GF-D8 (cell line): ENCODE data around the gene C15orf40.

Experiments used
- DNase-seq: peaks from one replicate; lab custom pipeline; 2025; lab: John Stamatoyannopoulos, UW

Gene C15orf40

DNA sequence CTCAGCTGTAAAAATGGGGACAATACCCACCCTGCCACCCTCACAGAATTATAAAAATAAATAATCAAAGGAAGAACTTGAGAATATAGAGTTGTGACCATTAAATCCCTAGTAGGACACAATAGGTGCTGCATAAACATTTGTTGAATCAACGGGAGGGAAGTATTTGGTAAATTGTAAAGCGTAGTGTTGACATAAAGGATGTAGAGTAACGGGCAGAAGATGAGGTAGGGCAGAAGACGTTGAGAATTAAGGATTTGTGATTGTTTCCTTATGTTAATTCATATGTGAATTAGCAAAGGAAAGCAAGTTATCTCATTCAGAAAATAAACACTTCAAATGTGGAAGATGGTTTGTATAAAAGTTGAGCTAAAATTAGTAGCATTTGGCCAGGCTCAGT, 18.3 kb downstream of the C15orf40 start:
- DNase-seq, result no peak

DNA sequence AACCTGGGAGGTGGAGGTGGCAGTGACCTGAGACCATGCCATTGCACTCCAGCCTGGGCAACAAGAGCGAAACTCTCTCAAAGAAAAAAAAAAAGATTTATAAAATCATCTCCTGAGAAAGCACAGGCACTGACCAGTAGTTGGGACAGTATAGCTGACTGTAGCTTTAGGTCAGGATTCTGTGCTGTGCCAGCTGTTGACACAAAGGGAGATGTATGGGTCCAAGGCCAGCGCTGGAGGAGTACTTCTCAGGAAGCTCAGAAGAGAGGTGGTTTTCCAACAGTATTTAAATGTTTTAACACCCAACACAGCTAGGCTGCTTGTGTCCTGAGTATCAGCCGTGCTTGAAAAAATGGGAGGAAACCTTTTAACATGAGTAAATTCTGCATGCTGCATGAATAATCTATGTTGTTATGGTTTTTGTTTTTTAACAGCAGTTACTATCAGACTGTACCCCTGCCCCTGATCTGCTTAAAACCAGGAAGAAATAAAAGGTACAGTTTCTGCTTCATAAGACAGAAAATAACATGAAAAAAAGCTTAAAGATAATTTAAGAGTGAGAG, 18.9 kb downstream of the C15orf40 start:
- no peak for DNase-seq

DNA sequence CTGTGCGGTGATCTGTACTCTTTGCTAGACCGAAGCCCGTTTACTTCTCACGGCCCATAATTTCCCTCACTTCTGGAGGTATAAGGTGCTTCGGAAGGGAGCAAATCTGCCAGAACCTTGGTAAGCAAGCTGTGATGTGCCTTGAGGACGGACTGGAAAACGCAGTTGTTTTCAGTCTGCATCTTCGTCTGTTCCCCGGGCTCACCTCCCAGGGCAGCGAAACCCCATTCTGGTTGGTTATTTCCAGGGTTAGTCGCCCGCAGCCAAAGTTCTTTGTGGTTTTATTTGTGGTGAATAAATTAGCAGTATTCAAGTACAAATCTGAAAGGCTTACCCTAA, 25.0 kb downstream of the C15orf40 start:
- DNase-seq, result no peak

DNA sequence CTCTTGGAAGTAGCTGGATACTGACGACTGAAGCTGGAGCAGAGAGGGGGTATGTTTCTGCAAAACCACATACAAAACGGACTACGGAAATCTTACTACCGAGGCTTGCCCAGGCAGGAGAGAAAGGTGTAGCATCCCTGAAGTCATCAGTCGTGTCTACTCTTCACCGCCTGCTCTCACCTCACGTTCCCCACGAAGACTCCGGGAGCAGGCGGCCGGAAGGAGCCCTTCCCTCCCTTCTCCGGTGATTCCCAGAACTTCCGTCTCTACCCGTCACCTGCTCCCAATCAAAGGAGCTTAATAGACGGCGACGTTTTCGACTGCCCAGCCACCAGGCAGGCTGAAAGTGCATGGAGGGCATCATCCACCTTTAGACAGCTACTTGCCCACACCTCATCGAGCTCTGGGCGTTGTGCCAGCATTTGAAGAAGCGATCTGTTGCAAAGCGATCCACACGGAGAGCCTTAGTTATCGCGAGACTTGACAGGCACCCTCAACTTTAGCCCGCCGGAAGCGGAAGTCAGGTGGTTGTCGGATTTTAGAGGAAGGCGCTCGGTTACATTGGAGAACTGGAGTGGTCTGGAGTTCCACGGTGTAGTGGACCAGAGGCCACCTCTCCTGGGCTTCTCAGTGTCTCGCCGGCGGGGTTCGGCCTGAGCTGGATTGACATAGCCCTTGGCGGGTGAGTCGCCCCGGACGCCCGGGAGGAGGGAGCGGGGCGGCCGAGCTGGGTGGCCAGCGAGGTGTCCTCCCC, 25.6 kb downstream of the C15orf40 start, which contains the start of gene RAMAC:
Gene RAMAC, plus strand, starts transcription at position 523 of the 754 bp plus-strand sequence. CDS start 2,809 bp downstream, outside the sequence.
- DNase-seq, result peak; percentile 87

DNA sequence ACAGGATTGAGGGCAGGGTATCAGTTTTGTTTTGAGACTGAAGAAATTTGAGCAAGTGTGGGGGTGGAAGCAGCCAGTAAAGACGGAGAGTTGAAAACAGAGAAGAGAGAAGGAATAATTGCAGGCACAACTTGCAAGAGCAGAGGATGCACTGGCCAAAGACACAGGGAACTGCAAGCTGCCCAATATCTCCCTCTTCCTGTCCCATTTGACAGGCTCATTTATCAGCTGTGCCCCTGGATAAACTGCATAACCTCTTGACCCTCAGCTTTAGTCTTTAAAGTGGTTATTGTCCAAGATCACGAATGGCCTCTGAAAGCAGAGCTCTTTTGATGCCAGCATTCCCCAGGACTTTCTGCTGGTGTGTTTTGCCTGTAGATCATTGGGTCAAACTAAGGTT, 30.5 kb downstream of the C15orf40 start:
- DNase-seq, result no peak

GRCh38 chr15:82979726-82980125, 31.7 kb downstream of the C15orf40 start:
- no peak for DNase-seq

GRCh38 chr15:82978438-82978837, 33.0 kb downstream of the C15orf40 start:
- DNase-seq, result no peak

- DNase-seq, result no peak
Measured at GRCh38 chr15:82977076-82977475, 34.4 kb downstream of the C15orf40 start.

DNA sequence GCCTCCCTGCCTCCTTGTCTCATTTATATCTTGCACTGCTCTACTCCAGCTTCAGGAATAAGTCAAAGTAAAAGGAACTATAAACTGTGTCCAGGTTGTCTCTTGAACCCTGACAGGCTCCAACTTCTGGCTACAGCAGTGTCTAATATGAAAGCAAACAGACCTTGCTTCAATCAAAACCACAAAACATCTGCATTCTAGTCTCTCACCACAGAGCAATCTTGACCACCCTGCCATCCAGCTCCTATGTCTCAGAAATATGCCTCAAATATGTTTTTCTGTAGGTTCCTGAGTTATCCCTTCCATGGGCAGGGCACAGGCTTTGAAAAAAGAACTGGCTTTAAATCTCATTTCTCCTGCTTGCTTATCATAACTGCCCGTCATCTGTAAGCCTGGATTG, 38.4 kb downstream of the C15orf40 start:
- DNase-seq, result no peak

DNA sequence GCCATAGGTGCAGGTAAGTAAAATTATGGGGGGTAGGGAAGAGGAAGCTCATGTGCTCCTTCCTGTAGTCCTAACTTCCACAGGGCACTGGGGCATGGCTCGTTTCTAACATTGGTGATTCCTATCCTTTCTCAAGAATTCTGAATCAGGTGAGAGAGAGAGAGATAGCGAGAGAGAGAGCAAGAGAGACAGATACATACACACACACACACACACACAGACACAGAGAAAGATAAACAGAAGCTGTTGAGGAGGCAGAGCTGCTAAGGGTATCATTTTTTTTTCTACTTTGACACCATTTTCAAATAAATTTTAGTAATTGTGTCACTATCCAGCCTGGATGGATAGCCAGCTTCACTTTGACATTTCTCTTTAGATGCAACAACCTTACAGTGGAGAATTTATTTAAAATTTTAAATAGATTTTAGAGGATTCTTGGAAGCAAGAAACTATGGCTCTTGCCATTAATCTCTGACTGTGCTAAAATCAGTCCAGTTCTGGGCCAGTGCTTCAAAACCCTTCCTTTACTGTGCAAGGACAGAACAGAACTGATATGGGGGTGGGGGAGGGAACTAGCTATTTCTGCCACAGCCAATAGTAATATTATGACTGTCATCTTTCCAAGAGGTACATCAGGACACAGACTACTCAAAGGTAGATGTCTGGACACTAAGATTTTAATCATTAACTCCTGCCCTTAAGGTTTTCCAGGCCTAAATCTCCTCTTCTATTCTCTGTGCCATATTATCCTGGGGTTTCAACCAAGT, 40.0 kb downstream of the C15orf40 start:
- DNase-seq, result no peak

DNA sequence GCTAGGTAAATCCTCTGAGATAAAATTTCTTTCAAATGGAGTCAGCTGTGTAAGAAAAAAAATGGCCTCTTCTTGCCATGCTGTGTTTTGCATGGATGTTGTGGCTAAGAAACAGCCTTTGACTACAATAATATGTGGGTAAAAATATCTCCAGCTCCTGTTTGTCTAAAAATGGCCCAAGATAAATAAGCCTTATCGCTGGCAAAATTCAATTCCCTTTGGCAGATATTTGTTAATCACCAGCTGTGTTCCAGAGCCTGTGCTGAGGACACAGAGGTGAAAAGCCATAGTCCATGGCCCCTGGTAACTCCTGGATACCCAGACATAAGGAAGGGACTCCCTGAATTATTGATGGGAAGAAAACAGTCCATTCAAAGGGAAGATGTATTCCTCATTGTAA, 40.7 kb downstream of the C15orf40 start:
- DNase-seq, result no peak

- no peak for DNase-seq
Measured at GRCh38 chr15:82970078-82970686, 41.3 kb downstream of the C15orf40 start.

DNA sequence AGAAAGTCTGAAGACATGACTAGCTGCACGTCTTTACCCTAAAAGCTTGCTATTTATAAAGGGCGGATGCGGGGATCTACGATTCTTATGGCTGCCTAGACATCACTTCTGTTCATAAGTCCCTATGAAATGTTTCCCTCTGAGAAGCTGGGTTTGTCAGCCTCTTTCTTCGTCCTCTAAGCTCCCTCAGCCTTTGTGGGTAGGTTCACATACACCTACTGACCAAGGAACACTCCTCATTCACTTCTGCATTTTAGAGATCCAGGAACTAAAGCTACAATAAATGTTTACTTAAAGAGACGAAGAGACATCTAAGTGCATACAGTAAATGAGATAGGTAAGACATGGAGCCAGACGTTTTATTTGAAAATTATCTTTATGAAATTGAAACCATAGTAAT, 42.1 kb downstream of the C15orf40 start:
- no peak for DNase-seq

DNA sequence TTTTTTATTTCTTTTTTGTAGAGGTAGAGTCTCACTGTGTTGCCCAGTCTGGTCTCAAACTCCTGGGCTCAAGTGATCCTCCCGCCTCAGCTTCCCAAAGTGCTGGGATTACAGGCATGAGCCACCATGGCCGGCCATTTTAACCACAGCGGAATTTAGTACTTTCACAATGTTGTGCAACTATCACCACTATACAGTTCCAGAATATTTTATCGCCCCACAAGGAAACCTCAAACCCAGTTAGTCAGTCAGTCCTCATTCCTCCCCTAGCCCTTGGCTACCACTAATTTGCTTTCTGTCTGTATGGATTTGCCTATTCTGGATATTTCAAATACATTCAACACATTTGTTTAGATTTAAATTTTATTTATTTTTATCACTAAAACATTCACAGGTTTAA, 43.4 kb downstream of the C15orf40 start:
- peak; percentile 42 for DNase-seq

GRCh38 chr15:82966671-82967071, 44.8 kb downstream of the C15orf40 start:
- DNase-seq, result no peak

GRCh38 chr15:82964890-82965289, 46.5 kb downstream of the C15orf40 start:
- DNase-seq, result no peak

GRCh38 chr15:82963471-82964341, 47.7 kb downstream of the C15orf40 start:
- DNase-seq, result no peak

DNA sequence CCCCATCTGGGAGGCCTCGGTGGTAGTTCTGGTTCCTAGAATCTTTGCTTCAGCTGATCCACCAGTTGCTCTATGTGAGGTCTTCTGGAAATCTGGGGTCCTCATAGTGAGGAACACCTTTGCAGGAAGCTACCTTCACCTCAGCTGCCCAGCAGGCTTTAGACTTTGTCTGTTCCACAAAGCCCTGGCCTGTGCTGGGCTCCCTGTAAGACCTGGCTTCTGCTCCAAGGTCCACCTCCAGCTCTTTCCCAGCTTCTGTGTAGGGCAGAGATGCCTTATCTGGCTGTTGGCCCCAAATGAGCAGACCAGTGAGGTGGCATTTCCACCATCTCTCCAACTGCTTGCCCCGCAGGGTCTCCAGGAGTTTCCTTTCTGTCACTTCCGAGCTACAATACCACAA, 50.7 kb downstream of the C15orf40 start:
- DNase-seq, result no peak

DNA sequence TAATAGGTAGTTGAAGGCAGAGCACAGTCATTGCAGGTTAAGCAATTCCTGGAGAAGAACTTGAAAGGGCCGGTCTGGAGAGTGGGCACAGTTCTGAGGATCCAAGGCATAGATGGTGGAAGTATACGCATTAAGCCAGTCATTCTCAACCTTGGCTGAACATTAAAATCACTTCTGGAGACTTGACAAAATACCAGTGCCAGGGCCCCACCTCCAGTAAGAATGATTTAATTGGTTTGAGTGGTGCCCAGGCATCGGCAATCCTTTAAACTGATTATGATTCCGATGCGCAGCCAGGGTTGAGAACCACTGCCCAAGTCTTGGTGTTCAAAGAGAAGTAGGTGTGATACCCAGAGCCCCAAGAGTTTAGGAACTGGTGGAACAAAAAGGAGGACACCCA, 52.0 kb downstream of the C15orf40 start:
- DNase-seq, result no peak

DNA sequence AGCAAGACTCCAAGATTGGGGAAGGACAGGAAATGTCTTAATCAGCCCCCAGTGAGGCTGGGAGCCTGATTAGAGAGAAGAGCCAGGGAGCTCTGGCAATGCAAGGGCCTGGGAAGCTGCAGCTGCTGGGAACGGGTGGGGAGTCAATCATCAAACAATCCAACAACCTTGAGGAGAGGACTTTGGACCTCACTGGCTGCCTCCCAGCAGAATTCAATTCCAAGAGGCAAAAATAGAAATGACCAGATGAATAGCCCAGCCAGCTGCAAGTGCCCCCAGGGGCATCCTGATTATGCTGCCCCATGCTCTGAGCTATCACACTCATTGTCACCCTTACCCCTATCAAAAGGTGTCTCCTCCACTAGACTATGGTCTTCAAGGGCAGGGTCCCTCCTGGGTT, 52.8 kb downstream of the C15orf40 start:
- no peak for DNase-seq

DNA sequence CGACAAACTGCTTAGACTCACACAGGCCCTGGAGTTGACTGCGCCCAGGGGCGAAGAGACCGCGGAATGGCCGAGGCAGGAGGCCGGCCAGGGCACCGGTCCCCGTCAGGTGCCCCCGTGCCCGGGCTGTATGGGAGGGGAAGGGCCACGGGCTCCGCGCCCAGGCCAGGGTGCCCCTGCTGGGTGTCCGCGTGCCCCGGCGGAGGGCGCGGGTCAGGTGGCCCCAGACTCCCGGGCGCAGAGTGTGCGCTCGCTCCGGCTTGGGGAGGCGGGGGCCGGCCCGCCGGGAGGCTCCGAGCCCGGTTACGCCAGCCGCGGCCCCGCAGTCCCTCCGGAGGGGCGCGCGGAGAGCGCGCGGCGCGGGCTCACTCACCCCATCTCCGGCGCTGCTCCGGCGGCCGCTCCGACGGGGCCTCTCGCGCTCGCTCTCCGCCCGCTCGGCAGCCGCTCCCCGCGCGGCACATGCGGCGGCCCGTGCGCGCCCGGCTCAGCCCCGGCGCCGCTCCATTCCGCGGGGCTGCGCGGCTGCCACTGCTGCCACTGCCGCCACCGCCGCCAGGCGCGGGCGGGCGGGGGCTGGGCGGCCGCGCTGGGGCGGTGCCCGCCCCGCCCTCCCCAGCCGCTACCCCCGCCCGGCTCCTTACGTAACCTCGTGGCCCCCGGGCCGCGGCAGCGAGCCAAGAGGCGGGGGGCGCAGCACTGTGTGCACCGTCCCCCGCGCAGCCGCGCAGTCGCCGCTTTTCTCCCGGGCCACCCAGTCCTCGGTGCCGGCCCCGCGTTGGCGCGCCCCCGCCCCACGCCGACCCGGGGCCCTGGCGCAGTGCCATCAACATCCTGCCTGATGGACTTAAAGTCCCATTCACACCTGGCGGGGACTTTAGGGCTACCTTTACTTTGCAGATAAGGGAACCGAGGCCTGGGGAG, 59.0 kb downstream of the C15orf40 start, which contains the start of gene HOMER2:
Gene HOMER2, minus strand, starts transcription at position 563 of the 924 bp plus-strand sequence. Its CDS starts 185 bp downstream, at position 378.
- no peak for DNase-seq
